ENCODE measurements around the gene GDE1. TPM values are rescaled to one million over a fixed set of nuclear protein-coding genes. Genes with fewer than 3 reads are reported as not detected.
A peak's percentile ranks its signal among the peaks of the same experiment; 100 is the strongest.

The GDE1 gene
- total RNA-seq, 1 experiment from 2014 or later, result 48.7 TPM

DNA sequence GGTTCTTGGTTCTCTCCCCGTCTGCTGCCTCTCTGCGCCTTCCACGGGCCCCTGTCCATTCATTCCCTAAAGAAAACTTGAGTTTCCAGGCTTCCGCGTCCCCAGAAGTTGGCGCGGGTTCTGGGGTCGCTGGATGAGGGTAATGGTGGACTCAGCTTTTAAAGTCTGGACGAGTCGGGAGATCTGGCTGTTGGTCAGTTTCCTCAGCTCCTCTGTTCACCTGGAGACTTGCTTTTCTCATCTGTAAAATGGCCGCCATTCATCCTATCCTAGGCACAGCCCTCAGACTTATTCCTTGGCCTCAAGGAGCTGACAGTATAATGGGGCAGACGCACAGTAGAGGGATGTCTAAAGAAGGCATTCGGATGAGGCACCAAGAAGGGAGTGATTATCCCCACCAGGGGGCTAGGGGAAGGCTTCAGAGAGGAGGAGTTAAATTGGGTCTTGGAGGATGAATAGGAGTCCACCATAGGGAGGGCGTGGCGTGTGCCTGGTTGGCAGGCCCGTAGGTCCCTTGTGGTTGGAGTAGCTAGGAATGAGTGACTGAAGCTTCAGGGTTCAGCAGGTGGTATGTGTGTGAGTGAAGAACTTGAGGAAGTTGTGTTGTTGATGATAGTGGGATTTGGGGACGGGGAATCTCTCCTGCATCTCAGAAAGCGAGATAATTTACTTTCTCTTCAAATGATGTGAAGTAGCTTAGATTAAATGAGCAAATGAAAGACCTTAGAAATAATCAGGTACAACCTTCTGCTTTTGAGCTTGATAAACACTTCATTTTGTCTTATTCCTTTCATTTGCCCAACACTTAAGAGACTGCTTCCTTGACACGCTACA, 34.3 kb upstream of the GDE1 start:
- BruUV-seq (replicated peaks), result no TSS peak
- Mint-ChIP-seq H3K4me3 (ENCODE audit: unreplicated experiment) (no peak overlapping the region), H3K36me3 (ENCODE audit: insufficient read depth, unreplicated experiment) (no peaks in the 10 kb centered on the region), H3K9me3 (ENCODE audit: unreplicated experiment) (no peaks in the 10 kb centered on the region), H3K4me1 (ENCODE audit: low read depth, unreplicated experiment) (no peaks in the 10 kb centered on the region), H3K27me3 (ENCODE audit: insufficient read depth, unreplicated experiment) (no peaks in the 10 kb centered on the region), H3K27ac (ENCODE audit: unreplicated experiment) (no peak overlapping the region)
- Histone ChIP-seq H3K4me1 (no peaks in the 10 kb centered on the region), H3K36me3 (ENCODE audit: control insufficient read depth, insufficient read depth, low read length) (no peaks in the 10 kb centered on the region), H3K9me3 (no peaks in the 10 kb centered on the region), H3K27me3 (replicated peaks; ENCODE audit: control insufficient read depth, insufficient read depth, low read length) (no peaks in the 10 kb centered on the region), H3K4me3 (ENCODE audit: low read depth, low read length) (no peak overlapping the region)
- DNase-seq, result no peak
- intact Hi-C loops (cut with micrococcal nuclease; ENCODE audit: unreplicated experiment), result no loop called here
- ChIA-PET POLR2A (no interaction called here), CTCF (interaction anchor here (0.6 to 0.8 kb wide), 2 partner anchors 28 to 29 kb away, joined by 4 to 5 read pairs; no protein-coding TSS in a partner anchor)
- TF ChIP-seq, protein P1, sequence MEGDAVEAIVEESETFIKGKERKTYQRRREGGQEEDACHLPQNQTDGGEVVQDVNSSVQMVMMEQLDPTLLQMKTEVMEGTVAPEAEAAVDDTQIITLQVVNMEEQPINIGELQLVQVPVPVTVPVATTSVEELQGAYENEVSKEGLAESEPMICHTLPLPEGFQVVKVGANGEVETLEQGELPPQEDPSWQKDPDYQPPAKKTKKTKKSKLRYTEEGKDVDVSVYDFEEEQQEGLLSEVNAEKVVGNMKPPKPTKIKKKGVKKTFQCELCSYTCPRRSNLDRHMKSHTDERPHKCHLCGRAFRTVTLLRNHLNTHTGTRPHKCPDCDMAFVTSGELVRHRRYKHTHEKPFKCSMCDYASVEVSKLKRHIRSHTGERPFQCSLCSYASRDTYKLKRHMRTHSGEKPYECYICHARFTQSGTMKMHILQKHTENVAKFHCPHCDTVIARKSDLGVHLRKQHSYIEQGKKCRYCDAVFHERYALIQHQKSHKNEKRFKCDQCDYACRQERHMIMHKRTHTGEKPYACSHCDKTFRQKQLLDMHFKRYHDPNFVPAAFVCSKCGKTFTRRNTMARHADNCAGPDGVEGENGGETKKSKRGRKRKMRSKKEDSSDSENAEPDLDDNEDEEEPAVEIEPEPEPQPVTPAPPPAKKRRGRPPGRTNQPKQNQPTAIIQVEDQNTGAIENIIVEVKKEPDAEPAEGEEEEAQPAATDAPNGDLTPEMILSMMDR (IDR thresholded peaks at IDR 0.05; ENCODE audit: insufficient read depth in 1 of 2, low read depth in 1 of 2, low read length in 1 of 2, severe bottlenecking in 1 of 2, unreplicated experiment in 1 of 2), result no peak

DNA sequence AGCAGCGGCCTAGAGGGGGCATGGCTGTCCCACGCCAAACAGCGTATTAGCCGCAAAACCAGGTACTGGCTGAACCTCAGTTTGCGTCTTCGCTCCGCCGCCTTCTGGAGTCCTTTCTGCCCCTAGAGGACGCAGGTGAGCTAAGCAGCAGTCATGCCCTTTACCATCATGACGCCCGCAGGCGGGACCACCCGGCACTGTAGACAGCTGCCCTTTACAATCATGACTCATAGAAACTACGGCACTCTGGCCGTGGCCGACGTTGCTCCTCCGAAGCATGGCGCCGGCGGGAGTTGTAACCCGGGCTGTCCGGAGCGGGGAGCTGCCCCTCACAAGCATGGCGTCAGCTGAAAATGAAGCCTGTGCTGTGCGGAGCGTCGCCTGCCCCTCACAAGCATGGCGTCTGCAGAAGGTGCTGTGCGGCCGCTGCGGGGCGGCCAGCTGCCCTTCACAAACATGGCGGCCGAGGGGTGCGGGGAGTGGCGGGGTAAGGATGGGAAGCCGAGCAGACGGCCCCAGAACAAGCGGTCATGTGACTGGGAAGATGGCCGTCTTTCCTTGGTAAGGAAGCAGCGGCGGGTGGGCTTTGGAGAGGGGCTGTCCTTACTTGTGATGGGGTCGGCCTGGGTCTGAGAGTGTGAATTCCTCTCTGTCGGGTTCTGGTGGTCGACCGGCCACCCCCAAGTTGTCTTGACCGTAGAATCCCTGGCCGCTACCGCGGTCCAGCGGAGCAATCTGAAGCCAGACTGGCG, 33.5 kb upstream of the GDE1 start, which contains the start of gene VPS35L:
TSS of gene VPS35L (plus strand) at position 518 of the 752 bp plus-strand sequence. CDS start at position 545, 27 bp downstream.
- TF ChIP-seq, protein P1 (IDR thresholded peaks at IDR 0.05; ENCODE audit: insufficient read depth in 1 of 2, low read depth in 1 of 2, low read length in 1 of 2, severe bottlenecking in 1 of 2, unreplicated experiment in 1 of 2), result peak in 1 of 2 experiments; percentile 18
- Histone ChIP-seq H3K9me3 (no peaks in the 10 kb centered on the region), H3K36me3 (ENCODE audit: control insufficient read depth, insufficient read depth, low read length) (no peaks in the 10 kb centered on the region), H3K27me3 (replicated peaks; ENCODE audit: control insufficient read depth, insufficient read depth, low read length) (no peaks in the 10 kb centered on the region), H3K4me3 (ENCODE audit: low read depth, low read length) (peak within 1 kb of the TSS; percentile 27), H3K4me1 (no peaks in the 10 kb centered on the region)
- no peaks in the 10 kb centered on the region for H3K36me3 Mint-ChIP-seq (ENCODE audit: insufficient read depth, unreplicated experiment)
- no peak within 1 kb of the TSS for H3K27ac Mint-ChIP-seq (ENCODE audit: unreplicated experiment)
- DNase-seq, result peak; percentile 59 to 73
- peak within 1 kb of the TSS; percentile 31 for H3K4me3 Mint-ChIP-seq (ENCODE audit: unreplicated experiment)
- no TSS peak for BruUV-seq (replicated peaks)
- ChIA-PET POLR2A (no interaction called here), CTCF (interaction anchor here (0.6 to 0.8 kb wide), 2 partner anchors 28 to 29 kb away, joined by 4 to 5 read pairs; no protein-coding TSS in a partner anchor)
- intact Hi-C loops (cut with micrococcal nuclease; ENCODE audit: unreplicated experiment), result no loop called here
- no peaks in the 10 kb centered on the region for H3K4me1 Mint-ChIP-seq (ENCODE audit: low read depth, unreplicated experiment)
- H3K27me3 Mint-ChIP-seq (ENCODE audit: insufficient read depth, unreplicated experiment), result no peaks in the 10 kb centered on the region
- no peaks in the 10 kb centered on the region for H3K9me3 Mint-ChIP-seq (ENCODE audit: unreplicated experiment)

DNA sequence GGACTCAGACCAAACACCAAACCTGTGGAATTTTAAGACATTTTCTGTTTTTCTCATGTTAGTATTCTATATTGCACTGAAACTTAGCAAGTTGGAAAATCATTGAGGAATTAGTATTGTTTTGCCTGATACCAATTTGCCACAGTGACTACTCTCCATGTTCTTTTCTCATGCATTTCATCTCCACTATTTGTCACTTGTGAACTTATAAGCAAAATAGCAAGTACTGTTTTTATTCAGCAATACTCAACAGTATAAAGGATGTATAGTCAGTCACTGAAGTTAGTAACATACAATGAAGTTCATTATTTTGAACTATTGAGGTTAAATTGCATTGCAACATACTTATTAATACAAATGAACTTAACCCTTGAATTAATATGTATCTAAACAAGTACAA, 27.8 kb upstream of the GDE1 start:
- Mint-ChIP-seq H3K4me1 (ENCODE audit: low read depth, unreplicated experiment) (no peaks in the 10 kb centered on the region), H3K36me3 (ENCODE audit: insufficient read depth, unreplicated experiment) (no peaks in the 10 kb centered on the region), H3K4me3 (ENCODE audit: unreplicated experiment) (no peak overlapping the region), H3K9me3 (ENCODE audit: unreplicated experiment) (no peaks in the 10 kb centered on the region), H3K27ac (ENCODE audit: unreplicated experiment) (no peak overlapping the region), H3K27me3 (ENCODE audit: insufficient read depth, unreplicated experiment) (no peaks in the 10 kb centered on the region)
- H3K27me3 ChIP-seq (replicated peaks; ENCODE audit: control insufficient read depth, insufficient read depth, low read length), result no peaks in the 10 kb centered on the region
- intact Hi-C loops (cut with micrococcal nuclease; ENCODE audit: unreplicated experiment), result no loop called here
- no peaks in the 10 kb centered on the region for H3K36me3 ChIP-seq (ENCODE audit: control insufficient read depth, insufficient read depth, low read length)
- BruUV-seq (replicated peaks), result no TSS peak
- H3K4me3 ChIP-seq (ENCODE audit: low read depth, low read length), result no peak overlapping the region
- TF ChIP-seq, protein P1 (IDR thresholded peaks at IDR 0.05; ENCODE audit: insufficient read depth in 1 of 2, low read depth in 1 of 2, low read length in 1 of 2, severe bottlenecking in 1 of 2, unreplicated experiment in 1 of 2), result no peak
- H3K9me3 ChIP-seq, result no peaks in the 10 kb centered on the region; the same call in 1 of the 2 replicates
- no peaks in the 10 kb centered on the region for H3K4me1 ChIP-seq
- ChIA-PET CTCF (interaction anchor here (0.6 kb wide), 1 partner anchor 25 kb away, joined by 3 read pairs; no protein-coding TSS in a partner anchor), POLR2A (no interaction called here)
- no peak for DNase-seq
